ENCODE results near the gene PLCL1.

GRCh38 chr2:197867624-197868023 lies 63.2 kb downstream of the PLCL1 start:
- TF ChIP-seq CTCF (IDR thresholded peaks at IDR 0.05; ENCODE audit: low read length), result no peak
- no peak for TF ChIP-seq EZH2phosphoT487 (IDR thresholded peaks at IDR 0.05; ENCODE audit: low read length)
- no peak for TF ChIP-seq EZH2 (optimal IDR thresholded peaks at IDR 0.05; ENCODE audit: low read depth, low read length)
